LNCAP (cell line): ENCODE data around the gene ABCC5.
A peak's percentile ranks its signal among the peaks of the same experiment; 100 is the strongest.

Experiments used
- CTCF ChIP-seq: fragments of 450-650 bp; IDR thresholded peaks from 2 replicates; pipeline ENCODE4 v1.5.1; 2017; ENCODE audit warnings: mild to moderate bottlenecking

The ABCC5 gene

DNA sequence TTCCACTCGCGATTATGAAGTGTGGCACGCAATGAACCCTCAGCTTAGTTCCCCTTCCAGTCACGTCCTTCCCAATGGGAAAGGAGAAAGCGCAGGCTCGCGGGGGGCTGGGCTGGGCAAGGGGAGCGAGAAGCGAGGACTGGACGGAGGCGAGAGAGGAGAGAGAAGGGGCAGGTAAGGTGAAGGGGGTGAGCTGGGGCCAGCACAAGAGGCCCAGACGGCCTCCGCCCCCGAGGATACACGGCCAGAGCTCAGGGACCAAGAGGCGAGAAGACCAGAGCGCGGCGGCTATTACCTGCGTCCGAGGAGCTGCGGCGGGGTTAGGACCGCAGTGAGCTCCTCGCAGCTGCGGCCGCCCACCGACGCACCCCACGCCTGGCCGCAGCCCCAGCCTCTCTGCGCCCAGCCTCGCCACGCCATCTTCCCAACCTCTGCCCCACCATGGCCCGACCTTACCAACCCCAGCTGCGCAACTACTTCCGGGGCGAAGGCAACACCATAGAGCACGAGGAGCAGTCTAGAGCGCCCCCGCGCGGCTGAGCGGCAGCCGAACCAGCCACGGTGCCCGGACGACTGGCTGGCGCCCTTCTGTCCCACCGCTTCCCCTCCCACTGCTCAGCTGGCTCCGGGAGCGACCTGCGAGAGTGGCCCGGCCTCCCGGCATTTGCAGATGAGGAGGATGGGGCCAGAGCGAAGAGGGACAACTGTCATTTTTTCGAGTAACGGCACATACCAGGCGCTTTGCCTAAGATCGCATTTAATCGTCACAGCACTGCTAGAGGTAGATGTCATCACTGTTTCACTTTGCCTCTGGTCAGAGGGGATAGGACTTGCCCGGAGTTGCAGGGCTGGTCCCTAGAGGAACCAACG lies 133.0 kb downstream of the ABCC5 start, which contains the start of gene PARL:
Gene PARL, minus strand, starts transcription at position 454 of the 870 bp plus-strand sequence. Its CDS starts 34 bp downstream, at position 420.
- TF ChIP-seq CTCF: peak; percentile 97

DNA sequence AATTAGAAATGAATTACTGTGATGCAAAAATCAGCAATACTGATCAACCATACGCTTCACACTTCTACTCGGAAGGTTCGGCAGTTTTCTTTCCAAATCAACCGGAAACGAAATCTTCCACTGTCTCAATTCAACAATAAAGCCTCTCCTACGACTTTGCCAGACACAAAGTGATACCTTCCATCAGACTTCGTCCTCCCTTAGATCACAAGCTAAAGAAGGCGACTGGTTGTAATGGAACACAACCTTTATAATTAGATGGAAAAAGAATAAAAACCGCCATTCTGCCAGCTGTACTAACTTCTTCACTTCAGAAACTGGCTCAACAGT lies 133.6 kb downstream of the ABCC5 start:
- TF ChIP-seq CTCF: no peak

GRCh38 chr3:183883291-183884096 lies 134.2 kb downstream of the ABCC5 start:
- no peak for TF ChIP-seq CTCF

GRCh38 chr3:183880121-183880520 lies 137.6 kb downstream of the ABCC5 start:
- no peak for TF ChIP-seq CTCF

GRCh38 chr3:183879243-183879642 lies 138.4 kb downstream of the ABCC5 start:
- no peak for TF ChIP-seq CTCF

DNA sequence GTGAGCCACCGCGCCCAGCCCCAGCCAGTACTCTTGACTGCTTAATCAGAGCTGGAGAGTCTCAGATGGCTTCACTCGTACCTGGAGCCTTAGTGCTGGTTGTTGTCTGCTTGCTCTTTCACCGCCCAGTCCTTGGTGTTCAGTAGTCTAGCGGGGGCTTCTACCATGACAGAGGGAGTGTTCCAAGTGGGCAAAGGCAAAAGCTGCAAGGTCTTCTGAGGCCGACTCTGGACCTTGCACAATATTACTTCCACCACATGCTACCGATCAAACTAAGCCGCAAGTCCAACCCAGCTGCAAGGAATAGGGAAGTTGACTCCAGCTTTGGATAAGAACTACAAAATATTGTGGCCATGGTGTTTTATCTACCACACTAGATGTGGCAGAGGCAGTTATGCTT lies 139.6 kb downstream of the ABCC5 start:
- TF ChIP-seq CTCF: no peak

DNA sequence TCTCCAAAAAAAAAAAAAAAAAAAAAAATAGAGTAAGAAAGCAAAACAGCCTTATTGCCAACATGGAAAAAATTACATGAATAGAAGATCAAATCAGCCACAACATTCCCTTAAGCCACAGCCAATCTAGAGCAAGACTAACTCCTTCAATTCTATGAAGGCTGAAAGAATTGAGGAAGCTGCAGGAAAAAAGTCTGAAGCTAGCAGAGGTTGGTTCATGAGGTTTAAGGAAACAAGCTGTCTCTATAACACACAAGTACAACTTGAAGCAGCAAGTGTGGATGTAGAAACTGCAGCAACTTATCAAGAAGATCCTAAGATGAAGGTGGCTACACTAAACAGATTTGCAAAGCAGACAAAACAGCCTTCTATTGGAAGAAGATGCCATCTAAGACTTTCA lies 142.3 kb downstream of the ABCC5 start:
- TF ChIP-seq CTCF: no peak
